GM19438 (cell line): Measurements from ENCODE around the gene COMMD4.
A peak's percentile ranks its signal among the peaks of the same experiment; 100 is the strongest.

Experiments
- ATAC-seq: cut with Tn5 transposase; IDR thresholded peaks from one replicate; pipeline ENCODE4 v1.9.1; 2021; ENCODE audit warnings: low read depth; ENCODE audit not compliant: unreplicated experiment

The COMMD4 gene

GRCh38 chr15:75354454-75354853 is 18.6 kb downstream of the COMMD4 start:
- no peak for ATAC-seq

GRCh38 chr15:75355369-75355768 is 19.5 kb downstream of the COMMD4 start:
- ATAC-seq, result no peak

GRCh38 chr15:75356006-75356405 is 20.1 kb downstream of the COMMD4 start:
- ATAC-seq, result no peak

- ATAC-seq, result no peak
These were observed 20.7 kb downstream of the COMMD4 start for GRCh38 chr15:75356517-75356916.

- no peak for ATAC-seq
These were observed 22.3 kb downstream of the COMMD4 start for GRCh38 chr15:75357976-75358673.

GRCh38 chr15:75358771-75359536 is 23.1 kb downstream of the COMMD4 start:
- ATAC-seq, result no peak

- ATAC-seq, result no peak
These were observed 23.8 kb downstream of the COMMD4 start for GRCh38 chr15:75359537-75360250.

- ATAC-seq, result no peak
These were observed 24.5 kb downstream of the COMMD4 start for GRCh38 chr15:75360391-75360790.

GRCh38 chr15:75360856-75361255 is 25.0 kb downstream of the COMMD4 start:
- no peak for ATAC-seq

- ATAC-seq, result no peak
These were observed 25.6 kb downstream of the COMMD4 start for GRCh38 chr15:75361361-75361988.

GRCh38 chr15:75361989-75362641 is 26.3 kb downstream of the COMMD4 start:
- no peak for ATAC-seq

- no peak for ATAC-seq
These were observed 26.9 kb downstream of the COMMD4 start for GRCh38 chr15:75362642-75363249.

- ATAC-seq, result no peak
These were observed 27.9 kb downstream of the COMMD4 start for GRCh38 chr15:75363786-75364185.

- no peak for ATAC-seq
These were observed 29.0 kb downstream of the COMMD4 start for GRCh38 chr15:75364881-75365280.

GRCh38 chr15:75366163-75366562 is 30.3 kb downstream of the COMMD4 start:
- ATAC-seq, result no peak

- no peak for ATAC-seq
These were observed 31.1 kb downstream of the COMMD4 start for GRCh38 chr15:75367006-75367405.

- no peak for ATAC-seq
These were observed 31.6 kb downstream of the COMMD4 start for GRCh38 chr15:75367406-75367912.

- ATAC-seq, result peak; percentile 85
These were observed 32.2 kb downstream of the COMMD4 start, which contains the start of gene MAN2C1 for GRCh38 chr15:75367913-75368688. Gene MAN2C1 (minus strand): TSS chr15:75368607. CDS start chr15:75368583, 24 bp downstream.

- peak; percentile 7 for ATAC-seq
These were observed 32.9 kb downstream of the COMMD4 start for GRCh38 chr15:75368689-75369239.
